ENCODE measurements around the gene PRDX6.

Gene PRDX6

GRCh38 chr1:173496757-173497320 lies 19.7 kb downstream of the PRDX6 start:
- Histone ChIP-seq H3K27ac (ENCODE audit: low read depth, low read length) (no peak overlapping the region), H3K4me1 (ENCODE audit: control insufficient read depth, insufficient read depth, low read length) (no peaks in the 10 kb centered on the region), H3K9ac (ENCODE audit: low read length) (no peak overlapping the region), H3K27me3 (ENCODE audit: control insufficient read depth, insufficient read depth, low read length) (no peaks in the 10 kb centered on the region), H3K9me3 (ENCODE audit: control insufficient read depth, insufficient read depth, low read depth, low read length) (peaks cover 41% of the 10 kb centered on the region), H3K36me3 (ENCODE audit: control insufficient read depth, insufficient read depth, low read length) (no peaks in the 10 kb centered on the region), H3K4me3 (ENCODE audit: low read depth, low read length) (no peak overlapping the region)

- Histone ChIP-seq H3K4me1 (ENCODE audit: control insufficient read depth, insufficient read depth, low read length) (no peaks in the 10 kb centered on the region), H3K9me3 (ENCODE audit: control insufficient read depth, insufficient read depth, low read depth, low read length) (peaks cover 15% of the 10 kb centered on the region), H3K4me3 (ENCODE audit: low read depth, low read length) (no peak overlapping the region), H3K27ac (ENCODE audit: low read depth, low read length) (no peak overlapping the region), H3K9ac (ENCODE audit: low read length) (no peak overlapping the region), H3K27me3 (ENCODE audit: control insufficient read depth, insufficient read depth, low read length) (no peaks in the 10 kb centered on the region), H3K36me3 (ENCODE audit: control insufficient read depth, insufficient read depth, low read length) (no peaks in the 10 kb centered on the region)
Measured at GRCh38 chr1:173499729-173500128, 22.6 kb downstream of the PRDX6 start.

GRCh38 chr1:173502104-173502503 lies 25.0 kb downstream of the PRDX6 start:
- no peak overlapping the region for H3K4me3 ChIP-seq (ENCODE audit: low read depth, low read length)
- H3K9ac ChIP-seq (ENCODE audit: low read length), result no peak overlapping the region
- peaks cover under 1% of the 10 kb centered on the region for H3K9me3 ChIP-seq (ENCODE audit: control insufficient read depth, insufficient read depth, low read depth, low read length)
- H3K4me1 ChIP-seq (ENCODE audit: control insufficient read depth, insufficient read depth, low read length), result peaks cover 9% of the 10 kb centered on the region
- H3K36me3 ChIP-seq (ENCODE audit: control insufficient read depth, insufficient read depth, low read length), result no peaks in the 10 kb centered on the region
- H3K27me3 ChIP-seq (ENCODE audit: control insufficient read depth, insufficient read depth, low read length), result no peaks in the 10 kb centered on the region
- H3K27ac ChIP-seq (ENCODE audit: low read depth, low read length), result no peak overlapping the region

- no peak overlapping the region for H3K9ac ChIP-seq (ENCODE audit: low read length)
- no peak overlapping the region for H3K4me3 ChIP-seq (ENCODE audit: low read depth, low read length)
- H3K36me3 ChIP-seq (ENCODE audit: control insufficient read depth, insufficient read depth, low read length), result no peaks in the 10 kb centered on the region
- no peak overlapping the region for H3K27ac ChIP-seq (ENCODE audit: low read depth, low read length)
- H3K4me1 ChIP-seq (ENCODE audit: control insufficient read depth, insufficient read depth, low read length), result peaks cover 18% of the 10 kb centered on the region
- H3K27me3 ChIP-seq (ENCODE audit: control insufficient read depth, insufficient read depth, low read length), result no peaks in the 10 kb centered on the region
- no peaks in the 10 kb centered on the region; the same call in 1 of the 2 replicates for H3K9me3 ChIP-seq (ENCODE audit: control insufficient read depth, insufficient read depth, low read depth, low read length)
Measured at GRCh38 chr1:173503391-173503790, 26.3 kb downstream of the PRDX6 start.

GRCh38 chr1:173504268-173504667 lies 27.1 kb downstream of the PRDX6 start:
- no peak overlapping the region for H3K4me3 ChIP-seq (ENCODE audit: low read depth, low read length)
- H3K27me3 ChIP-seq (ENCODE audit: control insufficient read depth, insufficient read depth, low read length), result no peaks in the 10 kb centered on the region
- no peak overlapping the region for H3K9ac ChIP-seq (ENCODE audit: low read length)
- H3K4me1 ChIP-seq (ENCODE audit: control insufficient read depth, insufficient read depth, low read length), result peaks cover 21% of the 10 kb centered on the region
- H3K27ac ChIP-seq (ENCODE audit: low read depth, low read length), result no peak overlapping the region
- H3K36me3 ChIP-seq (ENCODE audit: control insufficient read depth, insufficient read depth, low read length), result no peaks in the 10 kb centered on the region
- no peaks in the 10 kb centered on the region for H3K9me3 ChIP-seq (ENCODE audit: control insufficient read depth, insufficient read depth, low read depth, low read length)

- H3K9me3 ChIP-seq (ENCODE audit: control insufficient read depth, insufficient read depth, low read depth, low read length), result no peaks in the 10 kb centered on the region
- H3K36me3 ChIP-seq (ENCODE audit: control insufficient read depth, insufficient read depth, low read length), result no peaks in the 10 kb centered on the region
- no peak overlapping the region for H3K4me3 ChIP-seq (ENCODE audit: low read depth, low read length)
Measured at GRCh38 chr1:173505391-173505790, 28.3 kb downstream of the PRDX6 start.

GRCh38 chr1:173506437-173506836 lies 29.3 kb downstream of the PRDX6 start:
- Histone ChIP-seq H3K27ac (ENCODE audit: low read depth, low read length) (peak overlapping the region; percentile 74; the same call in 1 of the 2 replicates), H3K4me1 (ENCODE audit: control insufficient read depth, insufficient read depth, low read length) (peaks cover 21% of the 10 kb centered on the region), H3K36me3 (ENCODE audit: control insufficient read depth, insufficient read depth, low read length) (no peaks in the 10 kb centered on the region), H3K9ac (ENCODE audit: low read length) (no peak overlapping the region), H3K9me3 (ENCODE audit: control insufficient read depth, insufficient read depth, low read depth, low read length) (no peaks in the 10 kb centered on the region), H3K27me3 (ENCODE audit: control insufficient read depth, insufficient read depth, low read length) (no peaks in the 10 kb centered on the region), H3K4me3 (ENCODE audit: low read depth, low read length) (no peak overlapping the region)

More at GRCh38 chr1:173505391-173505790, 28.3 kb downstream of the PRDX6 start:
- Histone ChIP-seq H3K4me1 (ENCODE audit: control insufficient read depth, insufficient read depth, low read length) (peaks cover 21% of the 10 kb centered on the region), H3K27ac (ENCODE audit: low read depth, low read length) (no peak overlapping the region), H3K27me3 (ENCODE audit: control insufficient read depth, insufficient read depth, low read length) (no peaks in the 10 kb centered on the region), H3K9ac (ENCODE audit: low read length) (no peak overlapping the region)

- peak overlapping the region; percentile 35 for H3K9ac ChIP-seq (ENCODE audit: low read length)
- peak overlapping the region; percentile 7; the same call in 1 of the 2 replicates for H3K4me3 ChIP-seq (ENCODE audit: low read depth, low read length)
- no peaks in the 10 kb centered on the region for H3K27me3 ChIP-seq (ENCODE audit: control insufficient read depth, insufficient read depth, low read length)
- peak overlapping the region; percentile 74 for H3K27ac ChIP-seq (ENCODE audit: low read depth, low read length)
- H3K9me3 ChIP-seq (ENCODE audit: control insufficient read depth, insufficient read depth, low read depth, low read length), result no peaks in the 10 kb centered on the region
- peaks cover 21% of the 10 kb centered on the region for H3K4me1 ChIP-seq (ENCODE audit: control insufficient read depth, insufficient read depth, low read length)
- H3K36me3 ChIP-seq (ENCODE audit: control insufficient read depth, insufficient read depth, low read length), result no peaks in the 10 kb centered on the region
Measured at GRCh38 chr1:173507205-173507846, 30.2 kb downstream of the PRDX6 start.

- Histone ChIP-seq H3K9me3 (ENCODE audit: control insufficient read depth, insufficient read depth, low read depth, low read length) (no peaks in the 10 kb centered on the region), H3K9ac (ENCODE audit: low read length) (peak overlapping the region; percentile 35), H3K4me1 (ENCODE audit: control insufficient read depth, insufficient read depth, low read length) (peaks cover 21% of the 10 kb centered on the region), H3K4me3 (ENCODE audit: low read depth, low read length) (peak overlapping the region; percentile 7; the same call in 1 of the 2 replicates), H3K27me3 (ENCODE audit: control insufficient read depth, insufficient read depth, low read length) (no peaks in the 10 kb centered on the region), H3K36me3 (ENCODE audit: control insufficient read depth, insufficient read depth, low read length) (no peaks in the 10 kb centered on the region), H3K27ac (ENCODE audit: low read depth, low read length) (peak overlapping the region; percentile 74)
Measured at GRCh38 chr1:173507847-173508209, 30.7 kb downstream of the PRDX6 start.

- H3K4me1 ChIP-seq (ENCODE audit: control insufficient read depth, insufficient read depth, low read length), result peaks cover 21% of the 10 kb centered on the region
- no peaks in the 10 kb centered on the region for H3K27me3 ChIP-seq (ENCODE audit: control insufficient read depth, insufficient read depth, low read length)
- H3K27ac ChIP-seq (ENCODE audit: low read depth, low read length), result no peak overlapping the region
- no peaks in the 10 kb centered on the region for H3K9me3 ChIP-seq (ENCODE audit: control insufficient read depth, insufficient read depth, low read depth, low read length)
- no peak overlapping the region for H3K9ac ChIP-seq (ENCODE audit: low read length)
- no peaks in the 10 kb centered on the region for H3K36me3 ChIP-seq (ENCODE audit: control insufficient read depth, insufficient read depth, low read length)
- no peak overlapping the region for H3K4me3 ChIP-seq (ENCODE audit: low read depth, low read length)
Measured at GRCh38 chr1:173508541-173508940, 31.4 kb downstream of the PRDX6 start.

GRCh38 chr1:173509797-173510196 lies 32.7 kb downstream of the PRDX6 start:
- Histone ChIP-seq H3K27me3 (ENCODE audit: control insufficient read depth, insufficient read depth, low read length) (no peaks in the 10 kb centered on the region), H3K4me1 (ENCODE audit: control insufficient read depth, insufficient read depth, low read length) (peaks cover 21% of the 10 kb centered on the region), H3K9ac (ENCODE audit: low read length) (no peak overlapping the region), H3K9me3 (ENCODE audit: control insufficient read depth, insufficient read depth, low read depth, low read length) (no peaks in the 10 kb centered on the region), H3K27ac (ENCODE audit: low read depth, low read length) (no peak overlapping the region), H3K36me3 (ENCODE audit: control insufficient read depth, insufficient read depth, low read length) (no peaks in the 10 kb centered on the region), H3K4me3 (ENCODE audit: low read depth, low read length) (no peak overlapping the region)

Measured in HUES6 (cell line).